ENCODE data around the gene PRSS23.
"Not testable (repeated sequence)": the region's sequence is repeated elsewhere in the genome, so short reads cannot be mapped to it uniquely, and the experiment has no call there.

PRSS23 gene

DNA sequence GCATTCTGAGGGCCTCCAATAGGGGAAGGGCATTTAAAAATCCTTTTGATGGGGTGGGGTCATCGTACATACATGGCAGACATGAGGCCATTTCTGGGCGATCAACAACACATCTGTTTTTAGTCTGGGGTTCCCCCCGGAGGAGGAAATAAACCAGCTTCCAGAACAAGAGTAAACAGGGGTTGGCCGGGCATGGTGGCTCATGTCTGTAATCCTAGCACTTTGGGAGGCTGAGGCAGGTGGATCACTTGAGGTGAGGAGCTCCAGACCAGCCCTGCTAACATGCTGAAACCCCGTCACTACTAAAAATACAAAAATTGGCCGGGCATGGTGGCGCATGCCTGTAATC is 12.0 kb downstream of the PRSS23 start:
- in situ Hi-C loops (cut with MboI; ENCODE audit: low sequenced_read_pairs), result loop anchor here (10.0 kb wide), 1 partner anchor 357 kb away; no protein-coding TSS in a partner anchor

DNA sequence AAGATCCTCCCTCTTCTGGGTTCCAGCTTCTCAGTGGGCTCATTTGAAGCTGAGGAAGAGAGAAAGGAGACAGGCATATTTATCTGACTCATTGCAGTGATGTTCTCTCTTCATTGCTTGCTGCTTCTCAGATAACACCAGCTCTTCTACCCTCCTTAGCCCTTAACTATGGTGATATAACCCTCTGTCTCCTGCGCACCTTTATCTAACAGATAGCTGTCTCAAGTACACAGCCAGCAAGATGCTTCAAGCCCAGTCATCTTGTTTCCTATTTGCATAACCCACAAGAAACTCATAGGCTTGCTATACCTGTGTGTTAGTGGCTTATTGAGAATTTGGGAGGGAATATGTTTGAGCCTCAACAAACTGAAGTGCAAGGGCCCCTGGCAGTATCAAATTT is 12.6 kb downstream of the PRSS23 start:
- in situ Hi-C loops (cut with MboI; ENCODE audit: low sequenced_read_pairs), result loop anchor here (10.0 kb wide), 1 partner anchor 358 kb away; no protein-coding TSS in a partner anchor

DNA sequence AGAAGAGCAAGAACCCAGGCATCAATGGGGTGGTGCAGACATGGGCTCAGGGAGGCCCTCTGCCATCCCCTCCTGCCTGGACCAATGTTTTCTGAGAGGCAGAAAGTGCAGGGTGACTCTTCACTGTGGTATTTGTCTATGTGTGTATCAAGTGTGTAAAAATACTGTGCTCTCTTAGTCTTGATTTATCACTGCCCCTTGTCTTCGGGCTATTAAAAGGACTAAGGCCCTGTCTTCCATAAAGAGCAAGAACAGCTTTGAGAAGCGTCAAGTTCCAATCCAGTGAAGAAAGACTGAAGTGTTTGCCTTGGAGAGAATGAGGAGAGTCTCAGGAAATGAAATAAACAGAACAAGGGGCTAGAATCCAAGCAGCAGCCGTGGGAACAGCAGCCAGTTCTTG is 14.4 kb downstream of the PRSS23 start:
- in situ Hi-C loops (cut with MboI; ENCODE audit: low sequenced_read_pairs), result loop anchor here (10.0 kb wide), 1 partner anchor 360 kb away; no protein-coding TSS in a partner anchor

DNA sequence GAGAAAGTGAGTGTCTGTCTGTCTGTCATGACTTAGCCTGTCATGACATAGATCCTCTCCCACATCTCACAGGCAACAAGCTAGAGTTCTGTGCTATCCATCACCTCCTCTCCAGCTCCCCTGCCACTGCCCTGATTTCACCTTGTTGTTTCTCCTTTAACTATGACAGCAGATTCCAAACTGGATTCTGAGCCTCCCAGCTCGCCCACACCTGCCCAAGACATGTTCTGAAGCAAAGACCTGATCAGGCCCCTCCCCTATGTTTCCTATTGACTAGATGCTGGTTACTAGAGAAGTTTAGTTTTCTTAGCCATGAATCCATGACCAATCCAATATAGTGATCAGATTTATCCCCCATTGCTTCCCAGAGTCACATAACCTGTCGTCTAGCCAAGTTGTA is 15.4 kb downstream of the PRSS23 start:
- in situ Hi-C loops (cut with MboI; ENCODE audit: low sequenced_read_pairs), result loop anchor here (10.0 kb wide), 1 partner anchor 361 kb away; no protein-coding TSS in a partner anchor

DNA sequence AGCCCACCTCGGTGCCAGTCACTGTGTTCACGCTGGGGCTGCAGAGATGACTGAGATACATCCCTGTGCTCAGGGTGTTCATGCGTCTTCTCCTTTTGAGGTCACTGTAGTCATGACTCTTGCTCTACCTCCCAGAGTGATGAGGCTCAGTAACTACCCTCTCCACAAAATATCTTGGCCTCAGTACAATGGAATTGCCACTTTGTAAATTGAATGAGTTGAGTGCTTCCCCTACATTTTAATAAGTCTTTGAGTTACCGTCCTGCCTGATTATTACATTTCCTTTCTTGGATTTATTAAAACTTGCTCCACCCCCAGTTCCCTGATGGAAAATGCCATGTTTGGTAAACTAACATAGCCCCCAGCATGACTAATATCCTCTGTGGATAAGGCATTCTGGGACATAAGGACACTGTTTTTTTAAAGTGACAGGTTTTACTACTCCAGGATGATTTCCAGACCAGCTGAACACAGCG is 15.9 kb downstream of the PRSS23 start:
- in situ Hi-C loops (cut with MboI; ENCODE audit: low sequenced_read_pairs), result loop anchor here (10.0 kb wide), 1 partner anchor 361 kb away; no protein-coding TSS in a partner anchor

DNA sequence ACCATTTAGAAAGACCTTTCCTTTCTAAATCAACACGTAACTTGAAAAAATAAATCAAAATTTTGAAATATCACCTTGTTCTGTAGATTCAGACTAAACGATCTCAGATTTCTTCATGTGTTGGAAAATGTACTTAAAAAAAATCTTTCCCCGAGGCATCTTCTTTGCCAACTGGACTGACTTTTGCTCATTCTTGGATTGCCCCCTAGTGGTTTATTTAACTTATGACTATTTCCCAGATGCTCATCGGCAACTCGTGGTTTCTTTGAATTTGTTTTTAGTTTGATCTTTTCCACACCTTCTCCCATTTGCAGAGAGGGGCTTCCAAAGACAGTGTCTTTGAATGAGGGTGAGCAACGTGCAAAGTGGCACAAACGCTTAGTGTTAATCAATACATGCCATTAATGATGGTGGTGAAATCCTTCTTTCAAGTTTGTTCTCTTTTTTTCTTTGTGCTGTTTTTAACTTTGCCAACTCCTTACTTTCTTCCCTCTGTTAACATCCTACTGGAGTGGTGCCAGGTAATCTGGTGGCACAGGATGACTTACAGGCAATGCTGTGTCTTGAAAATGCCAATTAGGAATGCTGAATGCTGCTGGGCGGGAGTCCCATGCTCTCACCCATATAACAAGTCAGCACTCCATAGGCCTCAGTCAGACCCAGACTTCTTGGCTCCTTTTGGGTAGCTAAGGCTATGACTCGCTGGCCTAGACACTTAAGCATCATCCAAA is 18.3 kb downstream of the PRSS23 start:
- in situ Hi-C loops (cut with MboI; ENCODE audit: low sequenced_read_pairs), result loop anchor here (10.0 kb wide), 1 partner anchor 364 kb away; no protein-coding TSS in a partner anchor

DNA sequence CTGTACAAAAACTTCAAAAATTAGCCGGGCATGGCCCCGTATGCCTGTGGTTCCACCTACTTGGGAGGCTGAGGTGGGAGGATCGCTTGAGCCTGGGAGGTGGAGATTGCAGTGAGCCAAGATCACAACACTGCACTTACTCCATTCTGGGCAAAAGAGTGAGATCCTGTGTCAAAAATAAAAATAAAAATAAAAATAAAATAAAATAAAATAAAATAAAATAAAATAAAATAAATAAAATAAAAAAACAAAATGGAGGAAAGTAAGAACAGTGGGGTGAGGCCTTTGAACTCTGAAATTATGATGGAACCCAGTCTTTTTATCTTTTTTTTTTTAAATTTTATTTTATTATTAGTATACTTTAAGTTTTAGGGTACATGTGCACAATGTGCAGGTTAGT is 23.8 kb downstream of the PRSS23 start:
- in situ Hi-C loops (cut with MboI; ENCODE audit: low sequenced_read_pairs), result not testable (repeated sequence)

DNA sequence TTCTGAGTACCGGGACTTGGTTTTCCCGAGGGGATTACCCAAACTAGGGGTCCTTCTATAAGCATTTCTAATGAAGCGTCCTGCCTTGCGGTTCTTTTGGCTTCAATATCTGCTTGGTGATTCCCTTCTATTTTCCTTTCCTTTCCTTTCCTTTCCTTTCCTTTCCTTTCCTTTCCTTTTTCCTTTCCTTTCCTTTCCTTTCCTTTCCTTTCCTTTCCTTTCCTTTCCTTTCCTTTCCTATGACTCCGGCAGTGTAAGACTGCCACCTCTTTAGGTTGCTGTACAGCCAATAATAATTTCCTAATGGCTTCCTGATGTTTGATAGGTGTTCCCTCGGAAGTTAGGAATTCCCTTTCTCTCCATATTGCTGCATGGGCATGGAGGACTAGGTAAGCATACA is 34.0 kb downstream of the PRSS23 start:
- in situ Hi-C loops (cut with MboI; ENCODE audit: low sequenced_read_pairs), result not testable (repeated sequence)

DNA sequence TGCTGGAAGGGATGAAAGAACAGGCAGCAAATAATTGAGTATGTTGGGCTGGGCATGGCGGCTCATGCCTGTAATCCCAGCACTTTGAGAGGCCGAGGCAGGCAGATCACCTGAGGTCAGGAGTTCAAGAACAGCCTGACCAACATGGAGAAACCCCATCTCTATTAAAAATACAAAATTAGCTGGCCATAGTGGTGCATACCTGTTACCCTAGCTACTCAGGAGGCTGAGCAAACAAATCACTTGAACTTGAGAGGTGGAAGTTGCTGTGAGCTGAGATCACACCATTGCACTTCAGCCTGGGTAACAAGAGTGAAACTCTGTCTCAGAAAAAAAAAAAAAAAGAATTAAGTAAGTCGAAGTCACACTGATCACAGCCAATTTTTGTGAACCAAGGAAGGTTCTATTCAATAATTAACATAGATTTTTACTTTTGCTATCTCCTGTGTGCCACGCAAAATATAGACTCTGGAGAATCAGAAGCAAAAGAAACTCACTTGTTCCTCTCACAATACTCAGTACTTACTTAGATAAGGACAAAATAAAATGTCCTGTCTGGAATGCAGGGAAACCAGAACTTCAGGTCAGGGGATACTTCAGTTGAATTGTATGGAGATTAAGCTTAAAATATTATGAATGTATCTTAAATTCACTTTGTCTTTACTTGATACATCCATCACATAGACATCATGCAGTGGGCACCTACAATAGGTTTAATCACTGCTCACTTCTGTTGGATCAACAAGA is 44.6 kb downstream of the PRSS23 start:
- in situ Hi-C loops (cut with MboI; ENCODE audit: low sequenced_read_pairs), result not testable (repeated sequence)

DNA sequence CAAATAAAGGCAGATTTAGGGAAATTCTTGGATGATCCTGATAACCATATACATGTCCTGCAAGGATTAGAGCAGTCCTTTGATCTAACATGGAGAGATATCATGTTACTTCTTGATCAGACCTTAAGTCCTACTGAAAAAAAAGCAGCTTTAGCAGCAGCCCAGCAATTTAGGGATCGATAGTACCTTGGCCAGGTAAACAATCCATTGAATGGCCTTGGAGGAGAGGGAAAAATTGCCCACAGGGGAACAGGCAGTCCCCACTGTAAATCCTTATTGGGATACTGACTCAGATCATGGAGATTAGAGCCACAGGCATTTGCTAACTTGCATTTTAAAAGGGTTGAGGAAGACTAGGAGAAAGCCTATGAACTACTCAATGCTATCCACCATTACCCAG is 47.8 kb downstream of the PRSS23 start:
- in situ Hi-C loops (cut with MboI; ENCODE audit: low sequenced_read_pairs), result no loop called here

DNA sequence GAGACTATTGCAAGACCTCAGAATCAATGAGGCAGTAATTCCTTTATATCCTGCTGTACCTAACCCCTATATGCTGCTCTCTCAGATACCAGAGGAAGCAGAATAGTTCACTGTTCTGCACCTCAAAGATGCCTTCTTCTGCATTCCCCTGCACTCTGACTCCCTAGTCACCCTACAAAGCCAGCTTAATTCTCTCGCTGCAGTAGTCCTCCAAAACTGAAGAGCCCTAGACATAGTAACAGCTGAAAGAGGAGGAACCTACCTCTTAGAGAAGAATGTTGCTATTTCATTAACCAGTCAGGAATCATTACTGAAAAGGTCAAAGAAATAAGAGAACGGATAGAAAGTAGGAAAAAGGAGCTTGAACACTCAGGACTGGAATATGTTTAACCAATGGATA is 49.3 kb downstream of the PRSS23 start:
- in situ Hi-C loops (cut with MboI; ENCODE audit: low sequenced_read_pairs), result no loop called here
